ENCODE measurements around the gene APBB2. TPM values are rescaled to one million over a fixed set of nuclear protein-coding genes. Genes with fewer than 3 reads are reported as not detected.

APBB2 gene
- total and polyA plus RNA-seq, 2 of the 8 experiments (the other 6 are each of a cell fraction or from before 2014, with no cell fraction given): 58.7 to 59.4 TPM

DNA sequence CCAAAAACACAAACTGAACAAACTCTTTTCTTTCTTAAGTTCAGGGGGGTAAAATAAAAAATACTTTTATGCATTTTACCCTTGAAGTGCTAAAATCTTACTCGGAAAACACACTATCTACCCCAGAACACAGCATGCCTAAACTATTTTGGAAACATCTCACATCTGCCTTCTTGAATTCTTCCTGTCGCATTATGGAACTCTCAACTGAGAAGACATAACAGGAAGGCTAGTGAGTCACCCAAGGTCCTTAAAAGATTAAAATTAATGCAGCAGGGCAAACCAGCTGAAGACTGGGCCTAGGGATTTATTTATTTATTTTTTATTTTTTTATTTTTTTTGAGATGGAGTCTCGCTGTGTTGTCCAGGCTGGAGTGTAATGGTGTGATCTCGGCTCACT is 208.2 kb downstream of the APBB2 start:
- ChIA-PET POLR2A (ENCODE audit: partially characterized antibody) (no interaction called here), CTCF (ENCODE audit: partially characterized antibody) (interaction anchor here (0.6 to 1.8 kb wide), 3 partner anchors 20 to 109 kb away, joined by 3 to 4 read pairs (median 4); no protein-coding TSS in a partner anchor)
- Histone ChIP-seq H2BK15ac (ENCODE audit: low read length) (no peak overlapping the region), H3K36me3 (ENCODE audit: control insufficient read depth in 2 of 4, insufficient read depth in 4 of 4, low read length in 3 of 4) (no peaks in the 10 kb centered on the region), H3K4me3 (ENCODE audit: extremely low read depth in 1 of 4, insufficient read depth in 2 of 4, low read depth in 3 of 4, low read length in 4 of 4) (no peak overlapping the region), H3K23ac (ENCODE audit: insufficient read length) (no peak overlapping the region), H2BK20ac (ENCODE audit: low read length) (no peak overlapping the region), H3K23me2 (ENCODE audit: low read depth, low read length) (no peaks in the 10 kb centered on the region), H3K56ac (replicated peaks; ENCODE audit: insufficient read length, low read depth, low read length) (no peak overlapping the region), H4K20me1 (replicated peaks in 1 of 2; ENCODE audit: control insufficient read depth in 1 of 2, insufficient read depth in 2 of 2, low read length in 2 of 2) (no peaks in the 10 kb centered on the region), H3K4me1 (replicated peaks in 1 of 4; ENCODE audit: control insufficient read depth in 3 of 4, insufficient read depth in 4 of 4, low read length in 3 of 4) (peaks cover 0 to 4% (median 3%) of the 10 kb centered on the region in 4 experiments; a peak in 2 of 7 replicates), H3K14ac (ENCODE audit: insufficient read length) (no peak overlapping the region), H2AK5ac (ENCODE audit: low read depth, low read length) (no peak overlapping the region), H3K9ac (replicated peaks in 1 of 4; ENCODE audit: extremely low read depth in 1 of 4, low read depth in 3 of 4, low read length in 3 of 4) (no peak overlapping the region), H4K5ac (ENCODE audit: insufficient read length, low read depth, low read length) (no peak overlapping the region), H2BK120ac (replicated peaks; ENCODE audit: low read depth, low read length) (no peak overlapping the region), H3K18ac (ENCODE audit: extremely low read depth, low read length) (no peak overlapping the region), H3K27me3 (replicated peaks in 1 of 4; ENCODE audit: control insufficient read depth in 3 of 4, extremely low read depth in 1 of 4, insufficient read depth in 3 of 4, low read length in 3 of 4) (no peaks in the 10 kb centered on the region), H2BK5ac (ENCODE audit: low read depth, low read length) (no peak overlapping the region), H2AFZ (ENCODE audit: low read length) (no peak overlapping the region), H3K27ac (ENCODE audit: low read depth, low read length) (no peak overlapping the region), H4K91ac (replicated peaks; ENCODE audit: insufficient read length, low read length) (no peak overlapping the region), H3K4ac (replicated peaks; ENCODE audit: insufficient read length, low read depth, low read length) (no peak overlapping the region), H3K9me3 (ENCODE audit: insufficient read depth in 2 of 2, low read depth in 1 of 2, low read length in 1 of 2) (no peaks in the 10 kb centered on the region), H4K8ac (ENCODE audit: extremely low read depth, insufficient read depth, low read length) (no peak overlapping the region), H2BK12ac (ENCODE audit: low read depth, low read length) (no peak overlapping the region), H3K79me2 (ENCODE audit: control insufficient read depth in 1 of 2, insufficient read depth in 2 of 2, low read length in 2 of 2) (no peaks in the 10 kb centered on the region), H3K4me2 (ENCODE audit: insufficient read depth in 1 of 2, low read depth in 2 of 2, low read length in 2 of 2) (no peak overlapping the region), H3K79me1 (ENCODE audit: low read depth, low read length) (no peaks in the 10 kb centered on the region)
- WGBS, 2 experiments (ENCODE audit: extremely low coverage in 1 of 2, insufficient coverage in 1 of 2, insufficient read length in 1 of 2, insufficient replicate concordance in 2 of 2, low coverage in 1 of 2, low lambda C conversion rate in 2 of 2, missing lambda C conversion rate in 1 of 2): 93% methylated on average over 4 of the region's 4 CpGs; no CpG with 5 or more reads in 1 of the 2 experiments
- DNase-seq (ENCODE audit: low read depth in 1 of 2, low spot score in 2 of 2) (no peak), FAIRE-seq (no peak)
- TF ChIP-seq SUZ12 (IDR thresholded peaks at IDR 0.05; ENCODE audit: low read length) (no peak), GTF2F1 (IDR thresholded peaks at IDR 0.05; ENCODE audit: borderline replicate concordance, low read depth, low read length) (no peak), SRF (IDR thresholded peaks at IDR 0.05; ENCODE audit: low read depth, low read length) (no peak), CHD1 (IDR thresholded peaks at IDR 0.05; ENCODE audit: low read depth, low read length) (no peak), MAFK (IDR thresholded peaks at IDR 0.05; ENCODE audit: low read depth, low read length) (no peak), GABPA (IDR thresholded peaks at IDR 0.05; ENCODE audit: borderline replicate concordance, insufficient read depth, low read length) (no peak), NANOG (IDR thresholded peaks at IDR 0.05; ENCODE audit: insufficient read depth, low read depth, low read length, poor library complexity, severe bottlenecking) (no peak), RBBP5 (IDR thresholded peaks at IDR 0.05; ENCODE audit: borderline replicate concordance, low read depth, low read length) (no peak), EZH2 (IDR thresholded peaks at IDR 0.05; ENCODE audit: low read depth, low read length, severe bottlenecking) (no peak), TAF7 (optimal IDR thresholded peaks at IDR 0.05; ENCODE audit: borderline replicate concordance, low read depth, low read length) (no peak), SIN3A (conservative IDR thresholded peaks at IDR 0.05 in 1 of 2, IDR thresholded peaks at IDR 0.05 in 1 of 2; ENCODE audit: low read depth in 1 of 2, low read length in 2 of 2) (no peak)
- TF ChIP-seq, protein P1, sequence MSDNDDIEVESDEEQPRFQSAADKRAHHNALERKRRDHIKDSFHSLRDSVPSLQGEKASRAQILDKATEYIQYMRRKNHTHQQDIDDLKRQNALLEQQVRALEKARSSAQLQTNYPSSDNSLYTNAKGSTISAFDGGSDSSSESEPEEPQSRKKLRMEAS (IDR thresholded peaks at IDR 0.05): no peak

Measured in H1 (cell line).